OCI-LY1 (cell line): ENCODE data around the gene GPR155.
"Not testable (repeated sequence)": the region's sequence is repeated elsewhere in the genome, so short reads cannot be mapped to it uniquely, and the experiment has no call there.

Experiments used
- H2AFZ ChIP-seq: fragments of 200-600 bp; sonication (generic), shearing (Covaris generic); 2 replicates; pipeline ENCODE4 v1.6.0; 2014; ENCODE audit warnings: antibody characterized with exemption, mild to moderate bottlenecking, low read length
- H3F3A ChIP-seq: fragments of 200-600 bp; sonication (generic), shearing (Covaris generic); 2 replicates; pipeline ENCODE4 v1.6.0; 2014; ENCODE audit warnings: mild to moderate bottlenecking, antibody characterized with exemption, low read length, moderate library complexity; ENCODE audit not compliant: insufficient read depth
- H3K27ac ChIP-seq: fragments of 200-600 bp; sonication (generic); 2 replicates; pipeline ENCODE4 v1.5.1; 2014; ENCODE audit warnings: low read length, mixed run types, mild to moderate bottlenecking, low read depth; ENCODE audit not compliant: poor library complexity, severe bottlenecking
- H3K27me3 ChIP-seq: fragments of 200-600 bp; sonication (generic); 2 replicates; pipeline ENCODE4 v1.6.0; 2014; ENCODE audit warnings: antibody characterized with exemption, mild to moderate bottlenecking, low read length, moderate library complexity; ENCODE audit not compliant: insufficient read depth
- H3K36me3 ChIP-seq: fragments of 200-600 bp; sonication (generic); 2 replicates; pipeline ENCODE4 v1.6.1; 2014; ENCODE audit warnings: mild to moderate bottlenecking, antibody characterized with exemption, low read length, moderate library complexity, mixed read lengths; ENCODE audit not compliant: insufficient read depth
- H3K4me1 ChIP-seq: fragments of 200-600 bp; sonication (generic); 2 replicates; pipeline ENCODE4 v1.5.1; 2014; ENCODE audit warnings: mild to moderate bottlenecking, low read length, moderate library complexity; ENCODE audit not compliant: insufficient read depth, severe bottlenecking
- H3K4me2 ChIP-seq: fragments of 200-600 bp; sonication (generic), shearing (Covaris generic); 2 replicates; pipeline ENCODE4 v1.6.1; 2014; ENCODE audit warnings: low read length
- H3K4me3 ChIP-seq: fragments of 200-600 bp; sonication (generic); 2 replicates; pipeline ENCODE4 v1.5.1; 2014; ENCODE audit warnings: low read length, low read depth, mild to moderate bottlenecking, mixed read lengths; ENCODE audit not compliant: poor library complexity, severe bottlenecking
- H3K79me2 ChIP-seq: fragments of 200-600 bp; shearing (Covaris generic); 2 replicates; pipeline ENCODE4 v1.6.1; 2016; ENCODE audit warnings: mixed run types, low read length, mixed read lengths; ENCODE audit not compliant: insufficient read depth
- H3K9ac ChIP-seq: fragments of 200-600 bp; sonication (generic), shearing (Covaris generic); 2 replicates; pipeline ENCODE4 v1.6.1; 2014; ENCODE audit warnings: mild to moderate bottlenecking, low read length, mixed read lengths
- H3K9me2 ChIP-seq: fragments of 200-600 bp; sonication (generic), shearing (Covaris generic); 2 replicates; pipeline ENCODE4 v1.6.1; 2014; ENCODE audit warnings: low read depth, mild to moderate bottlenecking, low read length, mixed read lengths
- H3K9me3 ChIP-seq: fragments of 200-600 bp; shearing (Covaris generic); 2 replicates; pipeline ENCODE4 v1.6.1; 2014; ENCODE audit warnings: low read length, mixed read lengths
- H4K20me1 ChIP-seq: fragments of 200-600 bp; sonication (generic), shearing (Covaris generic); 2 replicates; pipeline ENCODE4 v1.6.0; 2016; ENCODE audit warnings: mild to moderate bottlenecking, low read length; ENCODE audit not compliant: insufficient read depth
- CTCF ChIP-seq: fragments of 200-600 bp; sonication (generic), shearing (Covaris generic); IDR thresholded peaks from 2 replicates; pipeline ENCODE4 v1.5.1; 2017; ENCODE audit warnings: mild to moderate bottlenecking, antibody characterized with exemption, low read length, moderate library complexity, mixed read lengths
- EZH2 ChIP-seq: fragments of 200-600 bp; sonication (generic), shearing (Covaris generic); IDR thresholded peaks from 2 replicates; pipeline ENCODE4 v1.8.0; 2017; ENCODE audit warnings: borderline replicate concordance, mixed run types, mild to moderate bottlenecking, antibody characterized with exemption, low read length, moderate library complexity, mixed read lengths

The GPR155 gene

GRCh38 chr2:174392706-174393105 lies 94.1 kb downstream of the GPR155 start:
- TF ChIP-seq CTCF (no peak), EZH2 (no peak)
- no peaks in the 10 kb centered on the region for H3K27me3 ChIP-seq
- H3K36me3 ChIP-seq: peaks cover 13% of the 10 kb centered on the region; the same call in 1 of the 2 replicates

DNA sequence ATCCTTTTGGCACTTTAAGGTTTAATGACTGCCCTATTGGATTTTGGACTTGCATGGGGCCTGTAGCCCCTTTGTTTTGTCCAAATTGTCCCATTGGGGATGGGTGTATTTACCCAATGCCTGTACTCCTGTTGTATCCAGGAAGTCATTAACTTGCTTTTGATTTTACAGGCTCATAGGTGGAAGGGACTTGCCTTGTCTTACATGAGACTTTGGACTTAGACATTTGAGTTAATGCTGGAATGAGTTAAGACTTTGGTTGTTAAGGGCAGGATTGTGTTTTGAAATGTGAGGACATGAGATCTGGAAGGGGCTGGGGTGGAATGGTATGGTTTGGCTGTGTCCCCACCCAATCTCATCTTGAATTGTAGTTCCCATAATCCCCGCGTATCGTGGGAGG lies 96.5 kb downstream of the GPR155 start:
- H4K20me1 ChIP-seq, H3F3A ChIP-seq, H2AFZ ChIP-seq, H3K27me3 ChIP-seq, H3K9me2 ChIP-seq, H3K9ac ChIP-seq, H3K4me2 ChIP-seq, H3K4me3 ChIP-seq, H3K27ac ChIP-seq, H3K9me3 ChIP-seq: not testable (repeated sequence)
- peaks cover 33% of the 10 kb centered on the region for H3K36me3 ChIP-seq
- peaks cover 14% of the 10 kb centered on the region for H3K4me1 ChIP-seq
- peaks cover 19% of the 10 kb centered on the region for H3K79me2 ChIP-seq

More at GRCh38 chr2:174392706-174393105, 94.1 kb downstream of the GPR155 start:
- peaks cover 23% of the 10 kb centered on the region for H3K4me1 ChIP-seq
- no peaks in the 10 kb centered on the region for H3K9me3 ChIP-seq
- H3K4me2 ChIP-seq: no peak overlapping the region
- H2AFZ ChIP-seq: no peak overlapping the region
- no peaks in the 10 kb centered on the region for H4K20me1 ChIP-seq
- H3K9ac ChIP-seq: no peak overlapping the region
- H3F3A ChIP-seq: 0 out of 2 replicates have a peak, but pooled peaks cover 4% of the 10 kb centered on the region
- H3K4me3 ChIP-seq: no peak overlapping the region
- H3K79me2 ChIP-seq: peaks cover 19% of the 10 kb centered on the region
- no peaks in the 10 kb centered on the region for H3K9me2 ChIP-seq
- no peak overlapping the region for H3K27ac ChIP-seq

DNA sequence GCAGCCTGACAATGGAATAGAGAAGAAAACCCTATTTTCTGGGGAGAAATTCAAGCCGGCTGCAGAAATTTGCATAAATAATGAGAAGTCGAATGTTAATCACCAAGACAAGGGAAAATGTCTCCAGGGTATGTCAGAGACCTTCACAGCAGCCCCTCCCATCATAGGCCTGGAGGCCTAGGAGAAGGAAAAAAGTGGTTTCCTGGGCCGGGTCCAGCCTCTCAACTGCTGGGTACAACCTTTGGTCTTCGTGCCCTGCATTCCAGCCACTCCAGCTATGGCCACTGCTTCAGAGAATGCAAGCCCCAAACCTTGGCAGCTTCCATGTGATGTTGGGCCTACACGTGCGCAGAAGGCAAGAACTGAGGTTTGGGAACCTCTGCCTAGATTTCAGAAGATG lies 97.3 kb downstream of the GPR155 start:
- Histone ChIP-seq H3K27me3 (no peaks in the 10 kb centered on the region), H3K9me3 (no peaks in the 10 kb centered on the region), H3K4me1 (peaks cover 9% of the 10 kb centered on the region), H3K4me3 (no peak overlapping the region), H3K4me2 (no peak overlapping the region), H3K9ac (no peak overlapping the region), H3K36me3 (peaks cover 40% of the 10 kb centered on the region), H3K79me2 (peaks cover 11% of the 10 kb centered on the region), H2AFZ (no peak overlapping the region), H4K20me1 (no peaks in the 10 kb centered on the region), H3F3A (no peaks in the 10 kb centered on the region), H3K27ac (no peak overlapping the region), H3K9me2 (no peaks in the 10 kb centered on the region)
- TF ChIP-seq CTCF (no peak), EZH2 (no peak)

- not testable (repeated sequence) for H3K9me2 ChIP-seq, H3K9me3 ChIP-seq, H3K27ac ChIP-seq, H3K4me1 ChIP-seq, H3K27me3 ChIP-seq, H2AFZ ChIP-seq, H3K79me2 ChIP-seq, H3K9ac ChIP-seq, H3K4me3 ChIP-seq, H3F3A ChIP-seq, H4K20me1 ChIP-seq, H3K4me2 ChIP-seq
- peaks cover 45% of the 10 kb centered on the region for H3K36me3 ChIP-seq
Observed at GRCh38 chr2:174388706-174389105, 98.1 kb downstream of the GPR155 start.
